ENCODE results near the gene MEG3. TPM values are rescaled to one million over a fixed set of nuclear protein-coding genes. Genes with fewer than 3 reads are reported as not detected.
"Not testable (repeated sequence)": the region's sequence is repeated elsewhere in the genome, so short reads cannot be mapped to it uniquely, and the experiment has no call there.

The MEG3 gene
- total and polyA plus RNA-seq, 7 donors = 3.5 to 168 (median 28.0) TPM

GRCh38 chr14:100816286-100816949, 9.5 kb upstream of the MEG3 start:
- no peak for DNase-seq

GRCh38 chr14:100816950-100817901, 8.7 kb upstream of the MEG3 start:
- peaks cover 0 to 3% (median 0%) of the 10 kb centered on the region in 3 donors for H3K27me3 ChIP-seq
- H3K9me3 ChIP-seq = no peaks in the 10 kb centered on the region
- DNase-seq = no peak
- no peak overlapping the region for H3K4me3 ChIP-seq
- 77 to 90% methylated on average over 26 of the region's 26 CpGs for WGBS, 2 donors
- H3K4me1 ChIP-seq = no peaks in the 10 kb centered on the region
- intact Hi-C loops (cut with DNase I) = no loop called here
- TF ChIP-seq POLR2AphosphoS5 (IDR thresholded peaks at IDR 0.05) = no peak
- no peak for TF ChIP-seq EP300 (IDR thresholded peaks at IDR 0.05)
- TF ChIP-seq CTCF (IDR thresholded peaks at IDR 0.05) = no peak
- TF ChIP-seq POLR2A (IDR thresholded peaks at IDR 0.05) = no peak
- no peak overlapping the region for H3K27ac ChIP-seq
- H3K36me3 ChIP-seq = no peaks in the 10 kb centered on the region

More at GRCh38 chr14:100816286-100816949, 9.5 kb upstream of the MEG3 start:
- no peak overlapping the region for H3K4me3 ChIP-seq
- H3K27ac ChIP-seq = no peak overlapping the region
- no peaks in the 10 kb centered on the region for H3K9me3 ChIP-seq
- H3K36me3 ChIP-seq = no peaks in the 10 kb centered on the region
- 60 to 62% methylated on average over 5 of the region's 5 CpGs for WGBS, 2 donors
- H3K27me3 ChIP-seq = peaks cover 0 to 8% (median 0%) of the 10 kb centered on the region in 3 donors
- H3K4me1 ChIP-seq = no peaks in the 10 kb centered on the region
- intact Hi-C loops (cut with DNase I) = no loop called here
- no peak for TF ChIP-seq POLR2AphosphoS5 (IDR thresholded peaks at IDR 0.05)
- no peak for TF ChIP-seq EP300 (IDR thresholded peaks at IDR 0.05)
- no peak for TF ChIP-seq POLR2A (IDR thresholded peaks at IDR 0.05)

GRCh38 chr14:100818221-100818699, 7.7 kb upstream of the MEG3 start:
- no peaks in the 10 kb centered on the region for H3K36me3 ChIP-seq
- no peak overlapping the region for H3K27ac ChIP-seq
- H3K9me3 ChIP-seq = no peaks in the 10 kb centered on the region
- TF ChIP-seq POLR2AphosphoS5 (IDR thresholded peaks at IDR 0.05) (no peak), CTCF (IDR thresholded peaks at IDR 0.05) (no peak), POLR2A (IDR thresholded peaks at IDR 0.05) (no peak), EP300 (IDR thresholded peaks at IDR 0.05) (no peak)
- WGBS, 2 donors = 53 to 58% methylated on average over 3 of the region's 3 CpGs
- intact Hi-C loops (cut with DNase I) = no loop called here
- H3K4me1 ChIP-seq = no peaks in the 10 kb centered on the region
- no peak overlapping the region for H3K4me3 ChIP-seq
- DNase-seq = no peak
- peaks cover 0 to 3% (median 0%) of the 10 kb centered on the region in 3 donors for H3K27me3 ChIP-seq

- H3K27me3 ChIP-seq; H3K36me3 ChIP-seq; intact Hi-C loops (cut with DNase I); DNase-seq; H3K4me3 ChIP-seq; H3K9me3 ChIP-seq; H3K27ac ChIP-seq; H3K4me1 ChIP-seq: not testable (repeated sequence)
- 88 to 92% methylated on average over 10 of the region's 10 CpGs for WGBS, 2 donors
These were observed 7.0 kb upstream of the MEG3 start for GRCh38 chr14:100818923-100819322.

- Histone ChIP-seq H3K4me1 (no peaks in the 10 kb centered on the region), H3K9me3 (no peaks in the 10 kb centered on the region), H3K36me3 (no peaks in the 10 kb centered on the region), H3K4me3 (no peak overlapping the region), H3K27me3 (peaks cover 0 to 8% (median 0%) of the 10 kb centered on the region in 3 donors), H3K27ac (no peak overlapping the region)
- DNase-seq = no peak
- 97 to 98% methylated on average over 1 of the region's 1 CpG for WGBS, 2 donors
- TF ChIP-seq EP300 (IDR thresholded peaks at IDR 0.05) (no peak), POLR2A (IDR thresholded peaks at IDR 0.05) (no peak), POLR2AphosphoS5 (IDR thresholded peaks at IDR 0.05) (no peak)
- intact Hi-C loops (cut with DNase I) = no loop called here
These were observed 6.5 kb upstream of the MEG3 start for GRCh38 chr14:100819453-100819828.
